GM12873 (cell line): Measurements from ENCODE around the gene JAG2.

Experiments
- CTCF ChIP-seq: IDR thresholded peaks from 2 replicates; pipeline ENCODE4 v1.5.1; 2012; ENCODE audit warnings: low read depth, mild to moderate bottlenecking, moderate library complexity, low read length, control low read depth; ENCODE audit not compliant: insufficient read depth; ENCODE audit errors: missing control alignments

Gene JAG2

GRCh38 chr14:105145381-105146180 is 23.0 kb downstream of the JAG2 start:
- TF ChIP-seq CTCF = no peak

GRCh38 chr14:105144666-105145380 is 23.8 kb downstream of the JAG2 start:
- TF ChIP-seq CTCF = no peak

GRCh38 chr14:105144026-105144665 is 24.4 kb downstream of the JAG2 start:
- no peak for TF ChIP-seq CTCF

- no peak for TF ChIP-seq CTCF
Observed at GRCh38 chr14:105143451-105144025, 25.0 kb downstream of the JAG2 start.

- TF ChIP-seq CTCF = no peak
Observed at GRCh38 chr14:105142651-105143450, 25.7 kb downstream of the JAG2 start.

GRCh38 chr14:105141486-105142281 is 26.9 kb downstream of the JAG2 start:
- no peak for TF ChIP-seq CTCF
